Measurements from ENCODE around the gene KIDINS220.

KIDINS220 gene

DNA sequence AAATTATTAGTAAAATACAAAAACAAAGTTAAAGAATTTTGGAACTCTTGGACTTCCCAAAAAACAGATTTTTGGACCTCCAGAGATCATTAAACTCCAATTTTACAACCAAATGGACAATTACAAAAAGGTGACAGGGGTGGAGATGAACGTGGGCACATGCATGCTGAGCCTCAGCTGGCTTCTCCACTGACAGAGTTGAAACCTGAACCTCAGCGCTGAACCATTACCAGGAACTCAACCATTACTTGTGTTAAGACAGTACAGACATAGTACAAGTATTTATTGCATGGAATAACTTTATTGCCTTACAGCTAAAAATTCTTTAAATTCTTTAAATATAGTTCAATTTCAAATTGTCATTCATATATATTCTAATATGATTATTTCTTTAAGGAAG, 33.0 kb upstream of the KIDINS220 start:
- no peak overlapping the region for H3K4me3 ChIP-seq (ENCODE audit: low read length in 2 of 2)
- no peaks in the 10 kb centered on the region for H3K4me1 ChIP-seq (ENCODE audit: control insufficient read depth in 2 of 2, insufficient read depth in 2 of 2, low read length in 2 of 2)
- peaks cover 0 to 5% of the 10 kb centered on the region in 2 donors for H3K36me3 ChIP-seq (ENCODE audit: control insufficient read depth in 2 of 2, insufficient read depth in 2 of 2, low read length in 2 of 2)
- H3K27ac ChIP-seq (ENCODE audit: low read depth in 2 of 2, low read length in 2 of 2): no peak overlapping the region
- H3K9ac ChIP-seq (ENCODE audit: low read depth in 1 of 2, low read length in 2 of 2): no peak overlapping the region
- no peaks in the 10 kb centered on the region for H3K27me3 ChIP-seq (ENCODE audit: control insufficient read depth in 2 of 2, insufficient read depth in 2 of 2, low read length in 2 of 2)
- H3K9me3 ChIP-seq (ENCODE audit: control insufficient read depth in 2 of 2, low read length in 2 of 2): no peaks in the 10 kb centered on the region

- H3K36me3 ChIP-seq (ENCODE audit: control insufficient read depth in 2 of 2, insufficient read depth in 2 of 2, low read length in 2 of 2): peaks cover 0 to 5% of the 10 kb centered on the region in 2 donors
- no peak overlapping the region for H3K9ac ChIP-seq (ENCODE audit: low read depth in 1 of 2, low read length in 2 of 2)
- no peaks in the 10 kb centered on the region for H3K27me3 ChIP-seq (ENCODE audit: control insufficient read depth in 2 of 2, insufficient read depth in 2 of 2, low read length in 2 of 2)
Measured at GRCh38 chr2:8867363-8867762, 29.9 kb upstream of the KIDINS220 start.

DNA sequence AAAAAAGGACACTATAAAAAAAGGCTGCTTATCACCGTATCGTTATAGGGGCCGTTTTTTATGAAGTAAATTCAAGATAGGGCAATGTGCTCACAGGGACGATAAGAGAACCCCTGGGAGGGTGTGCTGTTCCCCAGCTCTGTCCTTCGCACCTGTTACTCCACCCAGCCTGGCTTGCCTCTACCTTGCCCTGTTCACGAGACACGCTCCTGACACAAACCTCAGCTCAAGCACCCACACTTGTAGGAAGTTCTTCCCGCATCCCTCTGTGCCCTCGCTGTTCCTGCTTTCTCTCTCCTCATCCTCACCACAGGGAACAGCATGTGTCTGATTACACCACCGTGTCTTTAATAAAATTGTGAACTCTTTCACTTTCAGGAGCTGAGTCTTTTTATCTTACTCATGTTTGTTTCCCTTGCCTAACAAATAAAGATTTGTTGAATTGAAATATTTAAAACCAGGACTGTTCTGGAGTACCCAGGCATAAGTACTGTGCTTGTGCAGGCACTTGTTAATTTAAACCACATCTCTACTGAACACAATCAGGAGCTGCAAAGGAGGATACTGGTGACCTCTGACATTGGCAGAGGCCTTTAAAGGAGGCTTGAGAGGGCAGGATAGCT, 26.0 kb upstream of the KIDINS220 start:
- Histone ChIP-seq H3K27me3 (ENCODE audit: control insufficient read depth in 2 of 2, insufficient read depth in 2 of 2, low read length in 2 of 2) (no peaks in the 10 kb centered on the region), H3K4me1 (ENCODE audit: control insufficient read depth in 2 of 2, insufficient read depth in 2 of 2, low read length in 2 of 2) (no peaks in the 10 kb centered on the region), H3K9ac (ENCODE audit: low read depth in 1 of 2, low read length in 2 of 2) (no peak overlapping the region), H3K27ac (ENCODE audit: low read depth in 2 of 2, low read length in 2 of 2) (no peak overlapping the region), H3K4me3 (ENCODE audit: low read length in 2 of 2) (no peak overlapping the region), H3K9me3 (ENCODE audit: control insufficient read depth in 2 of 2, low read length in 2 of 2) (no peaks in the 10 kb centered on the region), H3K36me3 (ENCODE audit: control insufficient read depth in 2 of 2, insufficient read depth in 2 of 2, low read length in 2 of 2) (peaks cover 0 to 5% of the 10 kb centered on the region in 2 donors)

More at GRCh38 chr2:8867363-8867762, 29.9 kb upstream of the KIDINS220 start:
- no peak overlapping the region for H3K4me3 ChIP-seq (ENCODE audit: low read length in 2 of 2)
- H3K27ac ChIP-seq (ENCODE audit: low read depth in 2 of 2, low read length in 2 of 2): no peak overlapping the region
- H3K9me3 ChIP-seq (ENCODE audit: control insufficient read depth in 2 of 2, low read length in 2 of 2): no peaks in the 10 kb centered on the region
- H3K4me1 ChIP-seq (ENCODE audit: control insufficient read depth in 2 of 2, insufficient read depth in 2 of 2, low read length in 2 of 2): no peaks in the 10 kb centered on the region

DNA sequence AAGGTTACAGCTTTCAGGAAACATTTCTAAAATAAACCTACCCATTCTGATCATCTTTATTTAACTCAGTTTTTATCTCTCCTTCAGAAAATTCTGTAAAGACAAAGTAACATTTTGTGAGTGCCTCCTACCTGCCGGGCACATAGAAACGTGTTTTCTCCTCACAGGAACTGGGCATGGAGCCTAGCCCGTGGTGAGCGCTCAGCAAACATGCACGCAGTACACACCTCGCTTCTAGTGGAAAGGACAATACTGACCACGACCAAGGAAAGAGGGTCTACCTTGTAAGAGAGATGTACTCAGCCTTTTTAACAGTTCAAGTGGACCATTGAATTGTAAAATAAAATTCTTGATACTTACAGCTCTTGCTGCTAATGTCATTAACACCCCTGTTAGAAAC, 24.8 kb upstream of the KIDINS220 start:
- no peaks in the 10 kb centered on the region for H3K4me1 ChIP-seq (ENCODE audit: control insufficient read depth in 2 of 2, insufficient read depth in 2 of 2, low read length in 2 of 2)
- no peak overlapping the region for H3K4me3 ChIP-seq (ENCODE audit: low read length in 2 of 2)
- no peak overlapping the region for H3K9ac ChIP-seq (ENCODE audit: low read depth in 1 of 2, low read length in 2 of 2)
- H3K27me3 ChIP-seq (ENCODE audit: control insufficient read depth in 2 of 2, insufficient read depth in 2 of 2, low read length in 2 of 2): no peaks in the 10 kb centered on the region
- H3K27ac ChIP-seq (ENCODE audit: low read depth in 2 of 2, low read length in 2 of 2): no peak overlapping the region
- H3K36me3 ChIP-seq (ENCODE audit: control insufficient read depth in 2 of 2, insufficient read depth in 2 of 2, low read length in 2 of 2): peaks cover 0 to 3% of the 10 kb centered on the region in 2 donors
- H3K9me3 ChIP-seq (ENCODE audit: control insufficient read depth in 2 of 2, low read length in 2 of 2): no peaks in the 10 kb centered on the region

DNA sequence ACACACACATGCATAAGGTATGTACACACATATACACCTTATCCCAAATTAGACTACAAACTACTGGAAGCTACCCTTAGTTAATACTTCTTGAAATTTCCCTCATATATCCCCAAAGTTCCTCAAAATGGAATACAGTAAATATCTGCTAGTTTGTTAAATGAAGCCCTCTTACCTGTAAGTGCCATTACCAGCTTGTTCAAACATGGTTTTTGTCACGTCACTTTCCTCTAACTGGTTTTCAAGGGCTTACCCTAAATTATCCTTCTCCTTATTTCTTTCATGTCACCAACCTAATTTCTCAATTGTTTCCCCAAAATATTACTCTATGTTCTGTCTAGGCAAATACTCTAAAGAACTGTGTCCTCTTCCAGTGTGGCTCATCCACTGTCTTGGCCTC, 24.4 kb upstream of the KIDINS220 start:
- H3K9ac ChIP-seq (ENCODE audit: low read depth in 1 of 2, low read length in 2 of 2): no peak overlapping the region
- no peak overlapping the region for H3K4me3 ChIP-seq (ENCODE audit: low read length in 2 of 2)
- H3K4me1 ChIP-seq (ENCODE audit: control insufficient read depth in 2 of 2, insufficient read depth in 2 of 2, low read length in 2 of 2): no peaks in the 10 kb centered on the region
- H3K27ac ChIP-seq (ENCODE audit: low read depth in 2 of 2, low read length in 2 of 2): no peak overlapping the region
- no peaks in the 10 kb centered on the region for H3K27me3 ChIP-seq (ENCODE audit: control insufficient read depth in 2 of 2, insufficient read depth in 2 of 2, low read length in 2 of 2)
- no peaks in the 10 kb centered on the region for H3K9me3 ChIP-seq (ENCODE audit: control insufficient read depth in 2 of 2, low read length in 2 of 2)
- peaks cover 0 to 3% of the 10 kb centered on the region in 2 donors for H3K36me3 ChIP-seq (ENCODE audit: control insufficient read depth in 2 of 2, insufficient read depth in 2 of 2, low read length in 2 of 2)

DNA sequence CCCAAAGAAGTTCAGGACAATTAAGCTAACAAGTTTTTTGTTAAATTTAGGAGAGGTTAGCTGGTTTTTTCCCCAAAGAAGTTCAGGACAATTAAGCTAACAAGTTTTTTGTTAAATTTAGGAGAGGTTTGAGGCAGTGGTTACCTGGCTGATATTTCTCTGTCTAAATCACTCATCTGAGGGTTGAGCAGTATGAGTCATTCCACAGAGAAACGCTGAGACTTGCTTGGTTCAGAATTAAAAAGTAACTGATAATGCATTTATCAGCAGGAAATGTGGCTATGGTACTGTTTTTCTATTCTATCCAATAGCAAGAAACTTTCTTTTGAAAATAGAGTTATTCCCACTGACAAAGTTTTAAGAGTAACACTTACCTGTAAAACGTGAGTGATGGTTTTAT, 22.8 kb upstream of the KIDINS220 start:
- Histone ChIP-seq H3K4me3 (ENCODE audit: low read length in 2 of 2) (no peak overlapping the region), H3K27me3 (ENCODE audit: control insufficient read depth in 2 of 2, insufficient read depth in 2 of 2, low read length in 2 of 2) (no peaks in the 10 kb centered on the region)

DNA sequence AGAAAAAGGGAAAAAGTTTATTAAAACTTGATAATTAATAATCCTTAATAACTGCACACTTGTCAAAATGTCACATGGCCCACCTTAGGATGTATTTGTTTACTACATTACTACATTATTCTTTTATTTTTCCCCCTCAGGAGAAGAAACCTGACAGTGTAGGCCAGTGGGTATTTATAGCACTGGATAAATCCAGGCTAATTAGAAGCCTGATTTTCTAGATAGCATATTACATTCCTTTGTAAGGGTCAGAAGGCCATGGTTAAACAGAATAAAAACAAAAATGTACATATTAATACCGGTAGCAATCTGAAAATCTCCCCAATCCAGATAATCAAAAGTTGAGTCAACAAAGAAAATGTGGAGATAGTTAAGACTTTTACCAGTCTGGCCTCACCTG, 21.5 kb upstream of the KIDINS220 start:
- H3K36me3 ChIP-seq (ENCODE audit: control insufficient read depth in 2 of 2, insufficient read depth in 2 of 2, low read length in 2 of 2): peaks cover 0 to 3% of the 10 kb centered on the region in 2 donors
- H3K9me3 ChIP-seq (ENCODE audit: control insufficient read depth in 2 of 2, low read length in 2 of 2): no peaks in the 10 kb centered on the region
- no peaks in the 10 kb centered on the region for H3K4me1 ChIP-seq (ENCODE audit: control insufficient read depth in 2 of 2, insufficient read depth in 2 of 2, low read length in 2 of 2)
- H3K27ac ChIP-seq (ENCODE audit: low read depth in 2 of 2, low read length in 2 of 2): no peak overlapping the region
- H3K4me3 ChIP-seq (ENCODE audit: low read length in 2 of 2): no peak overlapping the region
- no peak overlapping the region for H3K9ac ChIP-seq (ENCODE audit: low read depth in 1 of 2, low read length in 2 of 2)
- no peaks in the 10 kb centered on the region for H3K27me3 ChIP-seq (ENCODE audit: control insufficient read depth in 2 of 2, insufficient read depth in 2 of 2, low read length in 2 of 2)

More for the DNA sequence above, 22.8 kb upstream of the KIDINS220 start:
- Histone ChIP-seq H3K4me1 (ENCODE audit: control insufficient read depth in 2 of 2, insufficient read depth in 2 of 2, low read length in 2 of 2) (no peaks in the 10 kb centered on the region), H3K9ac (ENCODE audit: low read depth in 1 of 2, low read length in 2 of 2) (no peak overlapping the region), H3K27ac (ENCODE audit: low read depth in 2 of 2, low read length in 2 of 2) (no peak overlapping the region), H3K9me3 (ENCODE audit: control insufficient read depth in 2 of 2, low read length in 2 of 2) (no peaks in the 10 kb centered on the region), H3K36me3 (ENCODE audit: control insufficient read depth in 2 of 2, insufficient read depth in 2 of 2, low read length in 2 of 2) (peaks cover 0 to 3% of the 10 kb centered on the region in 2 donors)

DNA sequence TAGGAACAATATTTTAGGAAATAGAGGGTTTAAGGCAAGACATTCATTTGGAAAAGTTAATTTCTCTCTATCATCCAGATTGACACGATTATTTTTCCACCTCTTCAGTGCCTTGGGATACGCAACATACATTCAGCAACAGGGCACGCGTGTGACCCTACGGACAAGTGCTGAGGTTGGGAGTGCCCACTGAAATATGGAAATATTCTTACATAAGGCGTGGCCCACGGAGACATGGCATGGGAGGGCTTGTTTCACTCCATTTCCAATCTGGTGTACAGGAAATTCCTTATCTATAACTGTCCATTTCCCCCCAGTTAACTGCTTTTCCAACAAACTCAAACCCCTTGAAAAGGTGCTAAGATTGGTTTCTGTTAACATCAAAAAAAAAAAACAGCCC, 20.9 kb upstream of the KIDINS220 start:
- H3K9me3 ChIP-seq (ENCODE audit: control insufficient read depth in 2 of 2, low read length in 2 of 2): no peaks in the 10 kb centered on the region
- no peak overlapping the region for H3K4me3 ChIP-seq (ENCODE audit: low read length in 2 of 2)
- no peaks in the 10 kb centered on the region for H3K4me1 ChIP-seq (ENCODE audit: control insufficient read depth in 2 of 2, insufficient read depth in 2 of 2, low read length in 2 of 2)
- H3K27me3 ChIP-seq (ENCODE audit: control insufficient read depth in 2 of 2, insufficient read depth in 2 of 2, low read length in 2 of 2): no peaks in the 10 kb centered on the region
- H3K36me3 ChIP-seq (ENCODE audit: control insufficient read depth in 2 of 2, insufficient read depth in 2 of 2, low read length in 2 of 2): peaks cover 0 to 3% of the 10 kb centered on the region in 2 donors
- H3K9ac ChIP-seq (ENCODE audit: low read depth in 1 of 2, low read length in 2 of 2): no peak overlapping the region
- H3K27ac ChIP-seq (ENCODE audit: low read depth in 2 of 2, low read length in 2 of 2): no peak overlapping the region

GRCh38 chr2:8857709-8858108, 20.3 kb upstream of the KIDINS220 start:
- Histone ChIP-seq H3K36me3 (ENCODE audit: control insufficient read depth in 2 of 2, insufficient read depth in 2 of 2, low read length in 2 of 2) (peaks cover 0 to 3% of the 10 kb centered on the region in 2 donors), H3K27ac (ENCODE audit: low read depth in 2 of 2, low read length in 2 of 2) (no peak overlapping the region), H3K9me3 (ENCODE audit: control insufficient read depth in 2 of 2, low read length in 2 of 2) (no peaks in the 10 kb centered on the region), H3K4me3 (ENCODE audit: low read length in 2 of 2) (no peak overlapping the region), H3K27me3 (ENCODE audit: control insufficient read depth in 2 of 2, insufficient read depth in 2 of 2, low read length in 2 of 2) (no peaks in the 10 kb centered on the region), H3K9ac (ENCODE audit: low read depth in 1 of 2, low read length in 2 of 2) (no peak overlapping the region), H3K4me1 (ENCODE audit: control insufficient read depth in 2 of 2, insufficient read depth in 2 of 2, low read length in 2 of 2) (no peaks in the 10 kb centered on the region)

- Histone ChIP-seq H3K4me1 (ENCODE audit: control insufficient read depth in 2 of 2, insufficient read depth in 2 of 2, low read length in 2 of 2) (no peaks in the 10 kb centered on the region), H3K4me3 (ENCODE audit: low read length in 2 of 2) (no peak overlapping the region), H3K9ac (ENCODE audit: low read depth in 1 of 2, low read length in 2 of 2) (no peak overlapping the region), H3K27me3 (ENCODE audit: control insufficient read depth in 2 of 2, insufficient read depth in 2 of 2, low read length in 2 of 2) (no peaks in the 10 kb centered on the region), H3K9me3 (ENCODE audit: control insufficient read depth in 2 of 2, low read length in 2 of 2) (no peaks in the 10 kb centered on the region), H3K36me3 (ENCODE audit: control insufficient read depth in 2 of 2, insufficient read depth in 2 of 2, low read length in 2 of 2) (peaks cover 0 to 3% of the 10 kb centered on the region in 2 donors), H3K27ac (ENCODE audit: low read depth in 2 of 2, low read length in 2 of 2) (no peak overlapping the region)
Measured at GRCh38 chr2:8856176-8856575, 18.8 kb upstream of the KIDINS220 start.
